Neural cell (in vitro differentiated cells): ENCODE measurements around the gene ACAP3. TPM values are rescaled to one million over a fixed set of nuclear protein-coding genes. Genes with fewer than 3 reads are reported as not detected.

ENCODE experiments used
- H2AFZ ChIP-seq: fragments of 200-600, 300-800 bp; sonication (generic), shearing (Covaris generic); 2 replicates; pipeline ENCODE4 v1.6.0; 2014; ENCODE audit warnings: low read depth, mild to moderate bottlenecking, antibody characterized with exemption, low read length, moderate library complexity
- H3F3A ChIP-seq: fragments of 200-600 bp; shearing (Covaris generic); 2 replicates; pipeline ENCODE4 v1.6.1; 2016; ENCODE audit warnings: mild to moderate bottlenecking, moderate library complexity, mixed read lengths, antibody characterized with exemption, low read length; ENCODE audit not compliant: insufficient read depth, poor library complexity, severe bottlenecking
- H3K27ac ChIP-seq: fragments of 200-600, 300-800 bp; sonication (generic), shearing (Covaris generic); 2 replicates; pipeline ENCODE4 v1.5.1; 2014; ENCODE audit warnings: mild to moderate bottlenecking, low read length, moderate library complexity
- H3K27me3 ChIP-seq: fragments of 300-800, 200-600 bp; sonication (generic), shearing (Covaris generic); 2 replicates; pipeline ENCODE4 v1.6.0; 2014; ENCODE audit warnings: mild to moderate bottlenecking, low read depth, low read length, moderate library complexity; ENCODE audit not compliant: insufficient read depth
- H3K36me3 ChIP-seq: fragments of 300-800, 200-600 bp; sonication (generic), shearing (Covaris generic); 2 replicates; pipeline ENCODE4 v1.5.1; 2014; ENCODE audit warnings: mild to moderate bottlenecking, antibody characterized with exemption, low read length, moderate library complexity; ENCODE audit not compliant: insufficient read depth
- H3K4me2 ChIP-seq: fragments of 300-800, 200-600 bp; sonication (generic), shearing (Covaris generic); 2 replicates; pipeline ENCODE4 v1.6.0; 2014; ENCODE audit warnings: mild to moderate bottlenecking, low read length
- H3K4me3 ChIP-seq: fragments of 300-800, 200-600 bp; sonication (generic), shearing (Covaris generic); 2 replicates; pipeline ENCODE4 v1.5.1; 2014; ENCODE audit warnings: mild to moderate bottlenecking, low read length, moderate library complexity
- H3K79me2 ChIP-seq: fragments of 200-600 bp; shearing (Covaris generic); replicated peaks from 2 replicates; pipeline ENCODE4 v1.6.0; 2014; ENCODE audit warnings: mild to moderate bottlenecking, low read length, moderate library complexity; ENCODE audit not compliant: insufficient read depth
- H3K9ac ChIP-seq: fragments of 300-800, 200-600 bp; sonication (generic), shearing (Covaris generic); 2 replicates; pipeline ENCODE4 v1.6.1; 2016; ENCODE audit warnings: mild to moderate bottlenecking, low read length, mixed read lengths
- H3K9me2 ChIP-seq: fragments of 200-600 bp; shearing (Covaris generic); 2 replicates; pipeline ENCODE4 v1.6.1; 2016; ENCODE audit warnings: mild to moderate bottlenecking, low read length, mixed read lengths; ENCODE audit not compliant: insufficient read depth
- H3K9me3 ChIP-seq: fragments of 200-600, 300-800 bp; sonication (generic), shearing (Covaris generic); 2 replicates; pipeline ENCODE4 v1.6.1; 2016; ENCODE audit warnings: mild to moderate bottlenecking, mixed run types, low read length, moderate library complexity, mixed read lengths
- H4K20me1 ChIP-seq: fragments of 200-600 bp; shearing (Covaris generic); 2 replicates; pipeline ENCODE4 v1.6.1; 2016; ENCODE audit warnings: mild to moderate bottlenecking, mixed run types; ENCODE audit not compliant: insufficient read depth
- CTCF ChIP-seq: fragments of 450-650 bp; IDR thresholded peaks from 2 replicates; pipeline ENCODE4 v1.5.1; 2014; ENCODE audit warnings: antibody characterized with exemption, mild to moderate bottlenecking, moderate library complexity; ENCODE audit not compliant: poor library complexity, severe bottlenecking
- EP300 ChIP-seq: fragments of 450-650 bp; conservative IDR thresholded peaks from 2 replicates; pipeline ENCODE4 v1.6.1; 2014; ENCODE audit warnings: antibody characterized with exemption, mild to moderate bottlenecking, moderate library complexity; ENCODE audit not compliant: poor library complexity, severe bottlenecking
- EZH2 ChIP-seq: fragments of 200-600, 300-800 bp; shearing (Covaris generic), sonication (generic); IDR thresholded peaks from 2 replicates; pipeline ENCODE4 v1.6.1; 2014; ENCODE audit warnings: antibody characterized with exemption, low read length, borderline replicate concordance, mild to moderate bottlenecking; ENCODE audit not compliant: insufficient read depth, poor library complexity, severe bottlenecking
- MXI1 ChIP-seq: fragments of 450-650 bp; conservative IDR thresholded peaks from 2 replicates; pipeline ENCODE4 v1.6.1; 2014; ENCODE audit warnings: antibody characterized with exemption, mild to moderate bottlenecking; ENCODE audit not compliant: poor library complexity, severe bottlenecking
- POLR2AphosphoS5 ChIP-seq: IDR thresholded peaks from 2 replicates; pipeline ENCODE4 v1.6.1; 2012
- RAD21 ChIP-seq: fragments of 450-650 bp; conservative IDR thresholded peaks from 2 replicates; pipeline ENCODE4 v1.6.1; 2014; ENCODE audit warnings: antibody characterized with exemption, mild to moderate bottlenecking, moderate library complexity
- REST ChIP-seq: IDR thresholded peaks from 2 replicates; pipeline ENCODE4 v1.6.1; 2012; ENCODE audit warnings: borderline replicate concordance
- SMC3 ChIP-seq: fragments of 450-650 bp; conservative IDR thresholded peaks from 2 replicates; pipeline ENCODE4 v1.6.1; 2014; ENCODE audit warnings: antibody characterized with exemption, mild to moderate bottlenecking, moderate library complexity; ENCODE audit not compliant: poor library complexity
- TAF1 ChIP-seq: IDR thresholded peaks from 2 replicates; pipeline ENCODE4 v1.6.1; 2012; ENCODE audit warnings: low read depth
- polyA plus RNA-seq: library from polyadenylated mRNA; depleted of rRNA; stranded (reverse); fragments of >200 nt; gene quantifications from 2 replicates; pipeline ENCODE4 v1.2.3, GENCODE V29; 2014

ACAP3 gene
- polyA plus RNA-seq, 1 donor from 2014 or later, result 186 TPM

- H3K9ac ChIP-seq, result no peak overlapping the region
- H3K36me3 ChIP-seq, result no peaks in the 10 kb centered on the region
- H3K27ac ChIP-seq, result no peak overlapping the region
- no peak overlapping the region for H3K4me3 ChIP-seq
- H3K4me2 ChIP-seq, result no peak overlapping the region
- H2AFZ ChIP-seq, result no peak overlapping the region
- H3K9me2 ChIP-seq, result no peaks in the 10 kb centered on the region
- no peak for TF ChIP-seq EZH2
- TF ChIP-seq POLR2AphosphoS5, result no peak
- no peak for TF ChIP-seq MXI1
- no peak for TF ChIP-seq EP300
- TF ChIP-seq RAD21, result no peak
- no peak for TF ChIP-seq TAF1
- TF ChIP-seq SMC3, result no peak
- TF ChIP-seq REST, result no peak
- no peak for TF ChIP-seq CTCF
- no peaks in the 10 kb centered on the region for H3F3A ChIP-seq
- no peaks in the 10 kb centered on the region for H3K9me3 ChIP-seq
- H4K20me1 ChIP-seq, result no peaks in the 10 kb centered on the region
- H3K27me3 ChIP-seq, result no peaks in the 10 kb centered on the region
- no peaks in the 10 kb centered on the region for H3K79me2 ChIP-seq
Measured at GRCh38 chr1:1255611-1256010, 52.1 kb downstream of the ACAP3 start.

- Histone ChIP-seq H4K20me1 (no peaks in the 10 kb centered on the region), H3F3A (no peaks in the 10 kb centered on the region), H3K9me2 (no peaks in the 10 kb centered on the region), H3K9me3 (no peaks in the 10 kb centered on the region), H2AFZ (no peak overlapping the region), H3K4me2 (no peak overlapping the region), H3K9ac (no peak overlapping the region), H3K79me2 (no peaks in the 10 kb centered on the region), H3K36me3 (no peaks in the 10 kb centered on the region), H3K4me3 (no peak overlapping the region), H3K27ac (no peak overlapping the region), H3K27me3 (no peaks in the 10 kb centered on the region)
- no peak for TF ChIP-seq EP300
Measured at GRCh38 chr1:1255078-1255477, 52.7 kb downstream of the ACAP3 start.

GRCh38 chr1:1254667-1254998, 53.1 kb downstream of the ACAP3 start:
- no peak for TF ChIP-seq TAF1
- Histone ChIP-seq H2AFZ (no peak overlapping the region), H3K36me3 (no peaks in the 10 kb centered on the region), H3K9me3 (no peaks in the 10 kb centered on the region), H3F3A (no peaks in the 10 kb centered on the region), H4K20me1 (no peaks in the 10 kb centered on the region), H3K27me3 (no peaks in the 10 kb centered on the region), H3K27ac (no peak overlapping the region), H3K4me3 (no peak overlapping the region), H3K79me2 (no peaks in the 10 kb centered on the region), H3K9me2 (no peaks in the 10 kb centered on the region), H3K4me2 (no peak overlapping the region), H3K9ac (no peak overlapping the region)
